ENCODE data around the gene SKAP2.

SKAP2 gene

GRCh38 chr7:26639695-26640094 lies 224.7 kb downstream of the SKAP2 start:
- DNase-seq (ENCODE audit: low read depth in 2 of 3, low spot score in 1 of 3) = no peak

GRCh38 chr7:26639111-26639510 lies 225.3 kb downstream of the SKAP2 start:
- no peak for DNase-seq (ENCODE audit: low read depth in 2 of 3, low spot score in 1 of 3)

GRCh38 chr7:26638140-26638539 lies 226.2 kb downstream of the SKAP2 start:
- DNase-seq (ENCODE audit: low read depth in 2 of 3, low spot score in 1 of 3) = no peak

GRCh38 chr7:26637610-26638009 lies 226.8 kb downstream of the SKAP2 start:
- no peak for DNase-seq (ENCODE audit: low read depth in 2 of 3, low spot score in 1 of 3)

GRCh38 chr7:26636808-26637207 lies 227.6 kb downstream of the SKAP2 start:
- DNase-seq (ENCODE audit: low read depth in 2 of 3, low spot score in 1 of 3) = no peak

GRCh38 chr7:26633557-26633956 lies 230.8 kb downstream of the SKAP2 start:
- DNase-seq (ENCODE audit: low read depth in 2 of 3, low spot score in 1 of 3) = no peak

- DNase-seq (ENCODE audit: low read depth in 2 of 3, low spot score in 1 of 3) = no peak
These were observed 232.8 kb downstream of the SKAP2 start for GRCh38 chr7:26631601-26632000.

GRCh38 chr7:26630941-26631580 lies 233.3 kb downstream of the SKAP2 start:
- DNase-seq (ENCODE audit: low read depth in 2 of 3, low spot score in 1 of 3) = no peak

- DNase-seq (ENCODE audit: low read depth in 2 of 3, low spot score in 1 of 3) = no peak
These were observed 234.0 kb downstream of the SKAP2 start for GRCh38 chr7:26630361-26630760.

GRCh38 chr7:26629696-26630095 lies 234.7 kb downstream of the SKAP2 start:
- DNase-seq (ENCODE audit: low read depth in 2 of 3, low spot score in 1 of 3) = no peak

GRCh38 chr7:26627891-26628341 lies 236.5 kb downstream of the SKAP2 start:
- DNase-seq (ENCODE audit: low read depth in 2 of 3, low spot score in 1 of 3) = no peak

GRCh38 chr7:26627221-26627620 lies 237.2 kb downstream of the SKAP2 start:
- no peak for DNase-seq (ENCODE audit: low read depth in 2 of 3, low spot score in 1 of 3)

GRCh38 chr7:26626687-26627086 lies 237.7 kb downstream of the SKAP2 start:
- DNase-seq (ENCODE audit: low read depth in 2 of 3, low spot score in 1 of 3) = no peak

- DNase-seq (ENCODE audit: low read depth in 2 of 3, low spot score in 1 of 3) = no peak
These were observed 238.2 kb downstream of the SKAP2 start for GRCh38 chr7:26626156-26626555.

GRCh38 chr7:26625286-26625685 lies 239.1 kb downstream of the SKAP2 start:
- no peak for DNase-seq (ENCODE audit: low read depth in 2 of 3, low spot score in 1 of 3)

GRCh38 chr7:26624839-26625238 lies 239.6 kb downstream of the SKAP2 start:
- no peak for DNase-seq (ENCODE audit: low read depth in 2 of 3, low spot score in 1 of 3)

- DNase-seq (ENCODE audit: low read depth in 2 of 3, low spot score in 1 of 3) = no peak
These were observed 240.0 kb downstream of the SKAP2 start for GRCh38 chr7:26624431-26624830.

GRCh38 chr7:26620352-26620751 lies 244.0 kb downstream of the SKAP2 start:
- DNase-seq (ENCODE audit: low read depth in 2 of 3, low spot score in 1 of 3) = no peak

- DNase-seq (ENCODE audit: low read depth in 2 of 3, low spot score in 1 of 3) = no peak
These were observed 244.9 kb downstream of the SKAP2 start for GRCh38 chr7:26619348-26619984.

- DNase-seq (ENCODE audit: low read depth in 2 of 3, low spot score in 1 of 3) = no peak
These were observed 245.5 kb downstream of the SKAP2 start for GRCh38 chr7:26618898-26619297.

GRCh38 chr7:26618449-26618848 lies 245.9 kb downstream of the SKAP2 start:
- no peak for DNase-seq (ENCODE audit: low read depth in 2 of 3, low spot score in 1 of 3)
